Activated T-helper 17 cell treated with anti-CD3 and anti-CD28 coated beads, Interleukin-2, amount 50 U/mL, for 72 hours (primary cell): ENCODE results near the gene PRPF8. TPM values are rescaled to one million over a fixed set of nuclear protein-coding genes. Genes with fewer than 3 reads are reported as not detected.
A peak's percentile ranks its signal among the peaks of the same experiment; 100 is the strongest.

Experiments used
- ATAC-seq: fragments of 150-1000 bp; cut with Tn5 transposase; replicated peaks from 2 replicates; pipeline ENCODE4 v1.10.0; 2021; ENCODE audit warnings: mild to moderate bottlenecking, moderate library complexity
- H3K27ac Mint-ChIP-seq: one replicate; pipeline ENCODE4 v1.8.0; 2022; ENCODE audit warnings: mixed read lengths
- H3K27me3 Mint-ChIP-seq: one replicate; pipeline ENCODE4 v1.8.0; 2022; ENCODE audit warnings: mixed read lengths
- H3K36me3 Mint-ChIP-seq: one replicate; pipeline ENCODE4 v1.8.0; 2022; ENCODE audit warnings: low read depth, mild to moderate bottlenecking, mixed read lengths
- H3K4me1 Mint-ChIP-seq: one replicate; pipeline ENCODE4 v1.8.0; 2022; ENCODE audit warnings: mixed read lengths
- H3K4me3 Mint-ChIP-seq: one replicate; pipeline ENCODE4 v1.8.0; 2022; ENCODE audit warnings: mild to moderate bottlenecking, mixed read lengths
- H3K9me3 Mint-ChIP-seq: one replicate; pipeline ENCODE4 v1.8.0; 2022; ENCODE audit warnings: mixed read lengths
- total RNA-seq, 2 donors: library from RNA; stranded (reverse); gene quantifications; one replicate each; pipeline ENCODE4 v1.2.3, GENCODE V29; 2022

The PRPF8 gene
- total RNA-seq, 2 donors from 2014 or later: 353 to 426 TPM

- H3K4me3 Mint-ChIP-seq: no peak overlapping the region
- H3K27ac Mint-ChIP-seq: no peak overlapping the region
- H3K36me3 Mint-ChIP-seq: no peaks in the 10 kb centered on the region
- H3K4me1 Mint-ChIP-seq: no peaks in the 10 kb centered on the region
- no peaks in the 10 kb centered on the region for H3K27me3 Mint-ChIP-seq
- no peak for ATAC-seq
- no peaks in the 10 kb centered on the region for H3K9me3 Mint-ChIP-seq
Measured at GRCh38 chr17:1636732-1637285, 47.9 kb downstream of the PRPF8 start.

- Mint-ChIP-seq H3K9me3 (no peaks in the 10 kb centered on the region), H3K36me3 (no peaks in the 10 kb centered on the region), H3K27ac (no peak overlapping the region), H3K4me1 (no peaks in the 10 kb centered on the region), H3K4me3 (no peak overlapping the region), H3K27me3 (no peaks in the 10 kb centered on the region)
- no peak for ATAC-seq
Measured at GRCh38 chr17:1635675-1636465, 48.8 kb downstream of the PRPF8 start.

GRCh38 chr17:1634841-1635650 lies 49.6 kb downstream of the PRPF8 start:
- H3K27me3 Mint-ChIP-seq: no peaks in the 10 kb centered on the region
- no peak for ATAC-seq
- no peak overlapping the region for H3K27ac Mint-ChIP-seq
- H3K4me1 Mint-ChIP-seq: no peaks in the 10 kb centered on the region
- no peak overlapping the region for H3K4me3 Mint-ChIP-seq
- no peaks in the 10 kb centered on the region for H3K36me3 Mint-ChIP-seq
- H3K9me3 Mint-ChIP-seq: no peaks in the 10 kb centered on the region

- H3K4me1 Mint-ChIP-seq: no peaks in the 10 kb centered on the region
- H3K27ac Mint-ChIP-seq: peak overlapping the region; percentile 34
- peak overlapping the region; percentile 93 for H3K4me3 Mint-ChIP-seq
- no peaks in the 10 kb centered on the region for H3K36me3 Mint-ChIP-seq
- peaks cover 10% of the 10 kb centered on the region for H3K27me3 Mint-ChIP-seq
- H3K9me3 Mint-ChIP-seq: no peaks in the 10 kb centered on the region
- no peak for ATAC-seq
Measured at GRCh38 chr17:1630662-1631061, 54.0 kb downstream of the PRPF8 start.

GRCh38 chr17:1629504-1630310 lies 55.0 kb downstream of the PRPF8 start:
- peak overlapping the region; percentile 34 for H3K27ac Mint-ChIP-seq
- H3K27me3 Mint-ChIP-seq: peaks cover 10% of the 10 kb centered on the region
- ATAC-seq: peak; percentile 51
- no peaks in the 10 kb centered on the region for H3K9me3 Mint-ChIP-seq
- no peaks in the 10 kb centered on the region for H3K4me1 Mint-ChIP-seq
- H3K4me3 Mint-ChIP-seq: peak overlapping the region; percentile 93
- no peaks in the 10 kb centered on the region for H3K36me3 Mint-ChIP-seq

- Mint-ChIP-seq H3K4me3 (peak overlapping the region; percentile 93), H3K27me3 (peaks cover 10% of the 10 kb centered on the region), H3K27ac (peak overlapping the region; percentile 61), H3K36me3 (no peaks in the 10 kb centered on the region), H3K4me1 (no peaks in the 10 kb centered on the region), H3K9me3 (no peaks in the 10 kb centered on the region)
- ATAC-seq: peak; percentile 83
Measured at GRCh38 chr17:1628856-1629503, 55.7 kb downstream of the PRPF8 start.

- no peaks in the 10 kb centered on the region for H3K36me3 Mint-ChIP-seq
- H3K4me3 Mint-ChIP-seq: peak within 1 kb of the TSS; percentile 93
- peaks cover 10% of the 10 kb centered on the region for H3K27me3 Mint-ChIP-seq
- H3K9me3 Mint-ChIP-seq: no peaks in the 10 kb centered on the region
- peak within 1 kb of the TSS; percentile 61 for H3K27ac Mint-ChIP-seq
- ATAC-seq: peak; percentile 90
- H3K4me1 Mint-ChIP-seq: no peaks in the 10 kb centered on the region
Measured at GRCh38 chr17:1627982-1628855, 56.4 kb downstream of the PRPF8 start, which contains the start of gene SLC43A2. Gene SLC43A2 (minus strand): TSS chr17:1628834. CDS start chr17:1627874, 960 bp downstream.

- peaks cover 10% of the 10 kb centered on the region for H3K27me3 Mint-ChIP-seq
Measured at GRCh38 chr17:1627182-1627981, 57.3 kb downstream of the PRPF8 start.

DNA sequence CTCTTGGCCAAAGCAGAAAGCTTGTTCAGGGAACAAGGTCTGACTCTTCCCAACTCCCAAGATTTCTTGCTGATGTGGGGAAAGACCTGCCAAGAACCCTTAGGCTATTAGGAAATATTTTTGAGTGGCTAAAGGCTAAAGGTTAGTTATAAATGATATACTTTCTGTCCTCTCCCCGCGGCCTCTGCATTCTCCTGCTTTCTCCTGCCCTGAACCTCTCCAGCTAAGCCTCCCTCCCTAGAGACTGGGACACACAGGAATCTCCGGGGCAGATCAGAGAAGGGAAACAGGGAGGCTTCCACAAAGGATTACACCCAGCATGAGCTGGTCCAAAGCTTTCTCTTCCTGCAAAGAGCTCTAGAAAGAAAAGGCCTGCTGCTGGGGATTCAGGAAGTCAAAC lies 58.3 kb downstream of the PRPF8 start:
- no peaks in the 10 kb centered on the region for H3K36me3 Mint-ChIP-seq
- H3K9me3 Mint-ChIP-seq: no peaks in the 10 kb centered on the region
- peak overlapping the region; percentile 47 for H3K4me3 Mint-ChIP-seq
- H3K27me3 Mint-ChIP-seq: peaks cover 10% of the 10 kb centered on the region
- no peak overlapping the region for H3K27ac Mint-ChIP-seq
- ATAC-seq: no peak
- no peaks in the 10 kb centered on the region for H3K4me1 Mint-ChIP-seq

More at GRCh38 chr17:1627182-1627981, 57.3 kb downstream of the PRPF8 start:
- Mint-ChIP-seq H3K4me3 (peak overlapping the region; percentile 47), H3K9me3 (no peaks in the 10 kb centered on the region), H3K4me1 (no peaks in the 10 kb centered on the region), H3K36me3 (no peaks in the 10 kb centered on the region), H3K27ac (no peak overlapping the region)
- no peak for ATAC-seq

DNA sequence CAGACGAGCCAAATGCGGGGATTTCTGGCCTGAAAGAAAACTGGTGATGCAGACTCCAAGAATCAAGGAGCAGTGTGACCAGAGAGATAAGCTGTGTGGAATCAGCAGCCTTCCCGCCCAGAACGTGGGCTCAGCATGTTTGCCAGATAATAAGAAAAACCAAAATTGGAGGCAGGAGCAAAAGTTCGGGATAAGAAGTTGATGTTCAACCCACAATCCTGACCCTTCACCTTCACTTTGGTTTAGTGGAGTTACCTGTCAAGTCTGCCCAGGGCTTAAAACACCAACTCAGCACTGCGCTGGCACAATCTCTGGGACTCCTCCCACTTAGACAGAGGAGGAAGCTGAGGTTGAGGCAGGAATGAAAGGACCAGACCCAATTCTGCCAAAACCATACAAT lies 59.1 kb downstream of the PRPF8 start:
- no peak for ATAC-seq
- Mint-ChIP-seq H3K4me3 (no peak overlapping the region), H3K27ac (no peak overlapping the region), H3K9me3 (no peaks in the 10 kb centered on the region), H3K36me3 (no peaks in the 10 kb centered on the region), H3K4me1 (no peaks in the 10 kb centered on the region), H3K27me3 (peaks cover 10% of the 10 kb centered on the region)

GRCh38 chr17:1625053-1625452 lies 59.6 kb downstream of the PRPF8 start:
- no peaks in the 10 kb centered on the region for H3K9me3 Mint-ChIP-seq
- H3K4me3 Mint-ChIP-seq: no peak overlapping the region

GRCh38 chr17:1624650-1625049 lies 60.0 kb downstream of the PRPF8 start:
- no peaks in the 10 kb centered on the region for H3K36me3 Mint-ChIP-seq
- no peak overlapping the region for H3K4me3 Mint-ChIP-seq
- ATAC-seq: no peak
- no peak overlapping the region for H3K27ac Mint-ChIP-seq
- no peaks in the 10 kb centered on the region for H3K9me3 Mint-ChIP-seq
- peaks cover 10% of the 10 kb centered on the region for H3K27me3 Mint-ChIP-seq
- H3K4me1 Mint-ChIP-seq: no peaks in the 10 kb centered on the region

More at GRCh38 chr17:1625053-1625452, 59.6 kb downstream of the PRPF8 start:
- no peaks in the 10 kb centered on the region for H3K36me3 Mint-ChIP-seq
- ATAC-seq: no peak
- H3K27ac Mint-ChIP-seq: no peak overlapping the region
- H3K27me3 Mint-ChIP-seq: peaks cover 10% of the 10 kb centered on the region
- no peaks in the 10 kb centered on the region for H3K4me1 Mint-ChIP-seq
